ENCODE measurements around the gene EDC3.
"Not testable (repeated sequence)": the region's sequence is repeated elsewhere in the genome, so short reads cannot be mapped to it uniquely, and the experiment has no call there.

Gene EDC3

DNA sequence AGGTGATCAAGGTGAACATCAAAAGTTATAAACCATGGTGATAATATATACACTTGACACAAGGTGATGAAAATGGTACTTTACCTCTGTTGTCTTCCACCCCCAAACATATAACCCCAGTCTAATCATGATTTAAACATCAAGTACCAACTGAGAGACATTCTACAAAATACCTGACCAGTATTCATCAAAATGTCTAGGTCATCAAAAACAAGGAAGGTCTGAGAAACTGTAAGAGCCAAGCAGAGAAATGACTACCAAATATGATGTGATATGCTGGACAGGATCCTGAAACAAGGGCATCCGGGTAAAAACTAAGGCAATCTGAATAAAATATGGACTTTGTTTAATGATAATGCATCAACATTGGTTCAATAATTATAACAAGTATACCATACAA is 27.8 kb downstream of the EDC3 start:
- TF ChIP-seq, protein P1, sequence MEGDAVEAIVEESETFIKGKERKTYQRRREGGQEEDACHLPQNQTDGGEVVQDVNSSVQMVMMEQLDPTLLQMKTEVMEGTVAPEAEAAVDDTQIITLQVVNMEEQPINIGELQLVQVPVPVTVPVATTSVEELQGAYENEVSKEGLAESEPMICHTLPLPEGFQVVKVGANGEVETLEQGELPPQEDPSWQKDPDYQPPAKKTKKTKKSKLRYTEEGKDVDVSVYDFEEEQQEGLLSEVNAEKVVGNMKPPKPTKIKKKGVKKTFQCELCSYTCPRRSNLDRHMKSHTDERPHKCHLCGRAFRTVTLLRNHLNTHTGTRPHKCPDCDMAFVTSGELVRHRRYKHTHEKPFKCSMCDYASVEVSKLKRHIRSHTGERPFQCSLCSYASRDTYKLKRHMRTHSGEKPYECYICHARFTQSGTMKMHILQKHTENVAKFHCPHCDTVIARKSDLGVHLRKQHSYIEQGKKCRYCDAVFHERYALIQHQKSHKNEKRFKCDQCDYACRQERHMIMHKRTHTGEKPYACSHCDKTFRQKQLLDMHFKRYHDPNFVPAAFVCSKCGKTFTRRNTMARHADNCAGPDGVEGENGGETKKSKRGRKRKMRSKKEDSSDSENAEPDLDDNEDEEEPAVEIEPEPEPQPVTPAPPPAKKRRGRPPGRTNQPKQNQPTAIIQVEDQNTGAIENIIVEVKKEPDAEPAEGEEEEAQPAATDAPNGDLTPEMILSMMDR (IDR thresholded peaks at IDR 0.05; ENCODE audit: insufficient read depth, low read length, missing control alignments) = no peak
- ChIA-PET CTCF (interaction anchor here (1.7 kb wide), 1 partner anchor 101 kb away, joined by 4 read pairs; no protein-coding TSS in a partner anchor), POLR2A (no interaction called here)
- H3K4me3 ChIP-seq (ENCODE audit: low read depth, low read length) = no peak overlapping the region
- no peak for DNase-seq (ENCODE audit: low read depth, low spot score)

DNA sequence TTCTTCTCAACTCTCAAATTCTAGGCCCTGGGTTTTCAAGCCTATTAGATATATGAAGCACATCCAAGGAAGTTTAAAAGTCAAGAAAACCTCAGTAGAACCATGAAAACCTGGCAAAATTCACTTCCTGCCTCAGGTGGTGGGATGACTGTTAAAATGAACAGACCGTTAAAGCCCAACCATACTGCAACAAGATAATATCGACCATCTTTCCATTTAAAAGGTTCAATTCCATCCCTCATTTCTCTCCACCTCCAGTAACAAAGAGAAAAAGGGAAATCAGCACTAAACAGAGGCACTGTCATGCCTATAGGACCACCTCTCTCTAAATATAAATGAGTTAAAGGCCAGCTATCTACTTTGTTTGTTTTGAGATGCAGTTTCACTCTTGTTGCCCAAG is 31.2 kb downstream of the EDC3 start:
- CTCF ChIA-PET = interaction anchor here (3.9 kb wide), 1 partner anchor 31 kb away, joined by 39 read pairs; no protein-coding TSS in a partner anchor
- TF ChIP-seq, protein P1 (IDR thresholded peaks at IDR 0.05; ENCODE audit: insufficient read depth, low read length, missing control alignments) = no peak
- no peak overlapping the region for H3K4me3 ChIP-seq (ENCODE audit: low read depth, low read length)
- no peak for DNase-seq (ENCODE audit: low read depth, low spot score)
- POLR2A ChIA-PET = no interaction called here

DNA sequence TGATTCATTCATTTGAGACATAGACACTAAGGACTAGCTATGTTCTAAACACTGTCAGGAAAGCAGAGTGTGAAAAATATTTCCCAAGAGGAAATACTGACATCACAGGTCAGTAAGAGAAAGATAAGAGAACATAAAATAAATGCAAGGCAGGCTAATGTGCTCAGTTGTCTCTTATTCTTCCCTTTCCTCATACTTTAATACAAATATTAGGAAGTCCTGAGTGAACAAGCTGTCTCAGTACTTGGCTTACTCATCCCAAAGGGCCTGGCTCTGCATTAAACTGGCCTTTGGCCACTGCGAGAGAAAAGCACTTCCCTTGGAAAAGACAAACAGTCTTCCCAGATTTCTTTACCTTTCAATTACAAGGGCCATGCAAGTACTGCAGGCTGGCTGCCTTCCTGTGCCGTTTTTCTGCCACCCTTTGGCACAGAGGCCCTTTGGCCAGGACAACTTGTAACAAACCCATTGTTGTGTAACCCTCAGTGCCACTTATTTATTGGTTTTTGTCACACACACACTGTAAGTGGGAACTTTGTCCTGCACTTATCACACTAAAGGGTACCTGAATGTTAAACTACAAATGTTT is 31.7 kb downstream of the EDC3 start:
- DNase-seq (ENCODE audit: low read depth, low spot score) = no peak
- CTCF ChIA-PET = interaction anchor here (0.9 to 3.9 kb wide), 5 partner anchors 26 to 109 kb away, joined by 3 to 39 read pairs (median 4); no protein-coding TSS in a partner anchor
- POLR2A ChIA-PET = no interaction called here
- TF ChIP-seq, protein P1 (IDR thresholded peaks at IDR 0.05; ENCODE audit: insufficient read depth, low read length, missing control alignments) = no peak
- H3K4me3 ChIP-seq (ENCODE audit: low read depth, low read length) = no peak overlapping the region

DNA sequence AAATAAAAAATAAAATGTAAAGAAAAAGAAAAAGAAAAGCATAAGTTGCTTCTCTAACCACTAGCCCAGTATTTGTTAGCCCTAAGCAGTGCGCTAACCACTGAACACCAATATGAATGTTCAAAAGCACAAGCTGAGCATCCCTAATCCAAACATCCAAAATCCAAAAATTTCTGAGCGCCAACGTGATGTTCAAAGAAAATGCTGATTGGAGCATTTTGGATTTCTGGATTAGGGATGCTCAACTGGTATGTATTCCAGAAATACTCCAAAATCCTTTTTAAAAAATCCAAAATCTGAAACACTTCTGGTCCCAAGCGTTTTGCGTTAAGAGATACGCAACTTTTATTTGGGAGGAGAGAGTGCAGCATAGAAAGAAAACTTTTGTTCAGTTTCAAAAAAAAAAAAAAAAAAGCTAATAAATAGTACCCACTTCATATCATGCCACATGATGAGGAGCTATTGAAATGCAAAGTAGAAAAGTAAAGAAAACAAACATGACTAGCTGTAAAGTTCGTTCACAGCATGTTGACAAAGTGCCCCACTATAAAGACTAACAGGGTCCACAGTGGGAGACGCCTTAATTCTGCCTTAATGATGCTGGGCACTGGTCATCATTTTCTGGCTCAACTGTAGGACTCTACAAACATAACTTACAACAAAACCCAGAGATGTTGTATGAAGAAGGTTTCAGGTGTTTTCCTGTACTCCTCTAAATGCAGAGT is 32.4 kb downstream of the EDC3 start:
- POLR2A ChIA-PET = no interaction called here
- CTCF ChIA-PET = interaction anchor here (0.9 to 3.9 kb wide), 5 partner anchors 25 to 110 kb away, joined by 3 to 39 read pairs (median 4); no protein-coding TSS in a partner anchor
- TF ChIP-seq, protein P1 (IDR thresholded peaks at IDR 0.05; ENCODE audit: insufficient read depth, low read length, missing control alignments) = no peak

DNA sequence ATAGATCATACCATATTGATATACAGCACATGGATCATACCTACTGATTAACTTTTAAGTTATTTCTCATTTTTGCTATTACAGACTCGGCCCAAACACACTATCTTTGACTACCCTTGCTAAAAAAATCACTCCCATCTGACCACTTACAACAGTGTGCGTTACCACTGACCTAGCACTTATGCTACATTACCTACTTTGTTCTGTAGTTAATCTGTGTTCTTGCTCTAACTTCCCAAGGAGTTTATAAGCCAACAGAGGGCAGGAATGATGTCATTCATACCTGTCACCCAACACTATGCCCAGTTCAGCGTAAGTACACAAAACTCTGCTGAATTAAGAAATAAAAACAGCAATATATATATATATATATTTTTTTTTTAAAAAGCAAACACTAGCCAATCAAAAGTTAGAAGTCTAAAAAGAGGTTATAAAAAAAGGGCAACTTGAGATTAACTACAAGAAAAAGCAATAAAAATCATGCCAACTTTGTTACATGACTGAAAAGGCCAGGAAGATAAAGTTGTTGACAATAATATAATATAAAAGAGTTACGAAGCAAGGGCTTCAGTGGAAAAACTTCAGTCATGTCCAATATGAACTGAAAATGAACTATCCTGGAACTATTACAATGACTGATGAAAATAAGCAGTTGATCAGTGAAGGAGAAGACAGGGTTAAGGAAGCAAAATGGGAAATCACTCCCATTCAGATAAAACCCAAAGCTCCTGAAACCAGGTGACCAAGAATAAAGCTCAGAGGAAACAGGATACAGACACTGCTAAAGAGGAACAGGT is 33.6 kb downstream of the EDC3 start:
- no peak overlapping the region for H3K4me3 ChIP-seq (ENCODE audit: low read depth, low read length)
- CTCF ChIA-PET = interaction anchor here (1.5 to 3.9 kb wide), 2 partner anchors 29 to 108 kb away, joined by 7 to 39 read pairs; no protein-coding TSS in a partner anchor
- POLR2A ChIA-PET = interaction anchor here (0.6 kb wide), 1 partner anchor 217 kb away, joined by 3 read pairs; no protein-coding TSS in a partner anchor
- no peak for DNase-seq (ENCODE audit: low read depth, low spot score)
- TF ChIP-seq, protein P1 (IDR thresholded peaks at IDR 0.05; ENCODE audit: insufficient read depth, low read length, missing control alignments) = no peak

More for the DNA sequence above, 32.4 kb downstream of the EDC3 start:
- DNase-seq (ENCODE audit: low read depth, low spot score) = no peak
- H3K4me3 ChIP-seq (ENCODE audit: low read depth, low read length) = no peak overlapping the region

DNA sequence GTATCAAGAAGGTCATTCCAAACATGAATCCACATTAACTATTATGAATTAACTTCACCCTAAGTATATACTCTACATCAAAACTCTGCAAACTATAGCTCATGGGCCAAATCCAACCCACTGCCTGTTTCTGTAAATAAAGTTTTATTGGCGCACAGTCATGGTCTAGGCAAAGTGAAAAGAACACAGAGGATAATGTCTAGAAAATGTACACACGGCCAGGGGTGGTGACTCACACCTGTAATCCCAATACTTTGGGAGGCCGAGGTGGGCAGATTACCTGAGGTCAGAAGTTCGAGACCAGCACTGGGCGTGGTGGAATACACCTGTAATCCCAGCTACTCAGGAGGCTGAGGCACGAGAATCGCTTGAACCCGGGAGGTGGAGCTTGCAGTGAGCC is 34.5 kb downstream of the EDC3 start:
- POLR2A ChIA-PET = interaction anchor here (0.7 kb wide), 1 partner anchor 69 kb away, joined by 4 read pairs; no protein-coding TSS in a partner anchor
- not testable (repeated sequence) for H3K4me3 ChIP-seq (ENCODE audit: low read depth, low read length); DNase-seq (ENCODE audit: low read depth, low spot score)
- CTCF ChIA-PET = interaction anchor here (0.8 to 2.4 kb wide), 2 partner anchors 8 to 26 kb away, joined by 3 to 7 read pairs; no protein-coding TSS in a partner anchor
